AG09319 (cell line): Measurements from ENCODE around the gene CDADC1.

ENCODE experiments used
- DNase-seq: peaks from one replicate; pipeline ENCODE4 v3.0.0-alpha.2; 2010; ENCODE audit warnings: low read depth; ENCODE audit errors: extremely low read depth
- TF ChIP-seq, protein P1 (sequence below): IDR thresholded peaks from 2 replicates; pipeline ENCODE4 v1.5.1; 2011; ENCODE audit warnings: low read depth, mild to moderate bottlenecking, inconsistent platforms, low read length, moderate library complexity

Gene CDADC1

DNA sequence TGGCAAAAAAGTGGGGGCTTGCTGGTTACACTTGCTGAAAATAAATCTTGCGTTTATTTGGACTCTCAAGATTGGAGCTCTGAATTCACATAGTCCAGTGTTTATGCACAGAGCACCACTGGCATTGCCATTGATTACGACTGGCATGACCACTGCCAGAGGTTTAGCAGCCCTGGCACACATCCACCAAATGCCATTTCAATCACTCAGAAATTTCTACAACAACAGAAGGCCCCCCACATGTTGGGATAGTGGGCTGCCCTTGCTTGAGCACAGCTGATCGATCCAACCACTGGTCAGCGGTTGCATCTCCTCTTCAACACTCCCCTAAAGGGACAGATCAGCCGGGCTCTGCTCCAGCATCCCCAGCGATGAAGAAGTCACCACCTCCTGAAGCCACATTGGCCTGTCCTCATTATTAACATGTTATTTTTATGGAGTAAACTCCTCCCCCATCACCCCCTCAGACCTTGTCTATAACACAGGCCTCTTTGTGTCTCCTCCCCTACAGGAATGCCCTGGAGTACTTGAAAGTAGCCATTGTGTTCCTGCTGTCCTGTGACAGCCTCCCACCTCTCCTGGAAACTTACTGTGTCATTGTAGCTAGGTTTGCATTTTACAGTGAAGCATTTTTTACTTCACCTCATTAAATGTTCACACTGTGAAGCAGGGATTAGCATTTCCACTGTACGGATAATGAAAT, 51.3 kb downstream of the CDADC1 start:
- TF ChIP-seq, protein P1, sequence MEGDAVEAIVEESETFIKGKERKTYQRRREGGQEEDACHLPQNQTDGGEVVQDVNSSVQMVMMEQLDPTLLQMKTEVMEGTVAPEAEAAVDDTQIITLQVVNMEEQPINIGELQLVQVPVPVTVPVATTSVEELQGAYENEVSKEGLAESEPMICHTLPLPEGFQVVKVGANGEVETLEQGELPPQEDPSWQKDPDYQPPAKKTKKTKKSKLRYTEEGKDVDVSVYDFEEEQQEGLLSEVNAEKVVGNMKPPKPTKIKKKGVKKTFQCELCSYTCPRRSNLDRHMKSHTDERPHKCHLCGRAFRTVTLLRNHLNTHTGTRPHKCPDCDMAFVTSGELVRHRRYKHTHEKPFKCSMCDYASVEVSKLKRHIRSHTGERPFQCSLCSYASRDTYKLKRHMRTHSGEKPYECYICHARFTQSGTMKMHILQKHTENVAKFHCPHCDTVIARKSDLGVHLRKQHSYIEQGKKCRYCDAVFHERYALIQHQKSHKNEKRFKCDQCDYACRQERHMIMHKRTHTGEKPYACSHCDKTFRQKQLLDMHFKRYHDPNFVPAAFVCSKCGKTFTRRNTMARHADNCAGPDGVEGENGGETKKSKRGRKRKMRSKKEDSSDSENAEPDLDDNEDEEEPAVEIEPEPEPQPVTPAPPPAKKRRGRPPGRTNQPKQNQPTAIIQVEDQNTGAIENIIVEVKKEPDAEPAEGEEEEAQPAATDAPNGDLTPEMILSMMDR: no peak
- no peak for DNase-seq

DNA sequence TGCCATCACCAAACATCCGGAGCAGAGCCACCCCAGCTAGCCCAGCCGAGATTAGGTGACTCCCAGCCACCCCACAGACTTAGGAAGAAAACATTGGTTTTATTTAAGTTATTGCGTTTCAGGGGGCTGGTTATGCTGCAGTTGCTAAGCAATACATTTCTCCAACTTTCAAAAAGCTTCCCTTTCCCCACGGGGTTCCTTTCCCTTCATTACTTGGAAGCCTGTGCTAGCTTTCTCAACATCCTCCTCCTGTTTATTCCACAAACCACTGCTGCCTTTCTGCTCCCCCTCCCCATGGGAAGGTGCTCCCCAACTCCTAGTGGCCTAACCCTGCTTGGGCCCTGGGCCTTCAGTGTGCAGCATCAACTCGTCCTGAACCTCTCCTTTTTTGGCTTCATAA, 52.6 kb downstream of the CDADC1 start:
- DNase-seq: no peak
- TF ChIP-seq, protein P1: no peak

DNA sequence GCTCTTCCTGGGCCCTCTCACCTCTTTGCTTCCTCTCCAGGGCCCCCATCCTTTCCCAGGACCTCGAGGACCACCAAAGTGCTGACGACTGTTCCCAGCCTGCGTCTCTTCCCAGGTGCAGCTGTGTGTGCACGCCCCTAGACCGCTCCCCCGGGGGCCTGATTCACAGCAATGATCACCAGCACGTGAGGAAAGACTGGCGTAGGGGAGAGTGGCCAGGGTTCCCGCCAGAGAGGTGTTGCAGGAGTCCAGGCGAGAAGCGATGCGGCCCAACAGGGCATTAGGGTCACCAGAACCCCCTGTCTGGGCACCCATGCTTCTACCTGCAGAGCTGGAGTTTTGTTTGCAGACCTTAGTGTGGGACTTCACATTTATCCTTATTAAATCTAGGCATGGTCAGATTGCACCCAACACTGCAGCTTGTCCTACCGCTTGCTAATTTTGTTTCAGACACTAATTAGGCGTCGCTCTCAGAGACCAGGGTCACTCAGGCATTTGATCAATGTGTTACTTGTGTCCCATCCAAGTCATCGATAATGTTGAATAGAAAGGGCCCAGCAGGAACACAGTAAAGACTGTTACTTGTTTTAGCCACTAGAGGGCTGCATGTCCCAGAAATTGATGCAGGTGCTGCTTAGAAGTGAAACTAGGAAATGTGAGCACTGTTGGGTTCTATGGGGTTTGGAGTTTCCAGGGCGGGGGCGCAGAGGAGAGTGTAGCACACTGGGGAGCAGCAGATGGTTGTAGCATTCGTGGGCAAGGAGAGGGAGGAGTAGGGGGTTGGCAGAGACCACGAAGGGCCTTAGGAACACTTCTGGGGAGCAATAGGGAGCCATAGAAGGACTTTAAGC, 53.2 kb downstream of the CDADC1 start:
- TF ChIP-seq, protein P1: peak; percentile 82
- peak; percentile 40 for DNase-seq

DNA sequence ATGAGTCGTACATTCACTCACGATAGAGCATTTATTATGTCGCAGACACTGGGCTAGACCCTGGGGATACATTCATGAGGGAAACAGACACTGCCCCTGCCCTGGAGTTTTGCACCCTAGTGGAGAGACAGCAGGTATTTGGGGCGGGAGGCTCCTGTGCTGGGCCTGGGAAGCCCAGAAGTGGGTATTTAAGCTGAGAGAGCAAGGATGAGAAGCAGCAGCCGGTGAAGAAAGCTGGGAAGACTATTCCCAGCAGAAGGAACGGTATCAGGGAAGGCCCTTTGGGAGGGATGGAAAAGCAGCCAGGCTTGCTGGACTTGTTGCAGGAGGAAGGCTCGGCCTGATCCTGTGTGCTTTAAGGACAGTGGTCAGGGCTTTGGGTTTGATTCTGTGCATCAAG, 54.5 kb downstream of the CDADC1 start:
- no peak for DNase-seq
- TF ChIP-seq, protein P1: no peak

DNA sequence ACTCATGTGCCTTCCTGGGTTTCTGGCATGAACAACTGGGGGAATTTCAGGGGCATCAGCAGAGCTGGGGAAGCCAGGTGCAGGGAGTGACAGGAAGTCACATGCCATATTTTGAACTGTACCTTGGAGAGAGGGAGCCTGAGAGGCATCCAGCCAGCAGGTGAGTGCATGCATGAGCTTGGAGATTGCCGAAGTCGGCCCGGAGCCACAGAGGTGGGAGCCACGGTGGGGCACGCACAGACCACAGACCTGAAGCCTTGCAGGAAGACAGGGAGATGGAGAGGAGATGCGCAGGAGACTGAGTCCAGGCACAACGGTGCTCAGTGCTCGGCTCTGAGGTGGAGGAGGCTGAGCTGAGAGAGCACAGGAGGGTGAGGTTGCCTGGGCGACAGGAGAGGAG, 55.1 kb downstream of the CDADC1 start:
- no peak for DNase-seq
- TF ChIP-seq, protein P1: no peak

DNA sequence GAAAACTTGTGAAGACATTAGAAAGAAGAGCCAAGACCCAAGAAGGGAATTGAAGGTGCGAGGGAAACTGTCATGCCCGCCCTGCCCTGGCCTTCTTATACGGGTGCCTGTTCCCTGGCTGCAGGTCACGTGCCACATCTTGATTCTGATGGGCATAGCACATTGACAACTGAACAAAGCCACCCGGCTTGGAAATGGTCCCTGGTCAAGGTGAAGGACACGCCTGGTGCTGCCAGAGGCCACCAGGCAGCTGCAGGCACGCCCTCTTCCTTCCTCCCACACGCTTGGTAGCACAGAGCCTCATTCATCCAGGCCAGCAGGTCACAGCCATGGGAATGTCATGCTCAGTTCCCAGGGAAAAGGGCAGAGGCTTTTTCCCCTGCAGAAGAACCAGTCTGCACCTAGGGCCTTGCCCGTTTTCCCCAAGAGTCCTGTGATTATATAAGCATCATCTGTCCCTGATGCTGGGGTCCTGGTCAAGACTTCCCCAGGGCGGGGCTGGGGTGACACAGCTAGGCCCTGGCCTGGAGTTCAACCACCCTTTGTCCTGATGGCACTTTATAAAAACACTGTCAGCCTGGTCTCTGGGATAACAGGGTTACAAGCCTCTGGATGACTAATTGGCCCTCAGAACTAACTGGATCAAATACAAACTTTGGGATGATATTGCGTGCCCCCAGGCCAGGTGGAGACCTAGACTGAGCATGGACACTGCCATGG, 56.0 kb downstream of the CDADC1 start:
- TF ChIP-seq, protein P1: no peak
- no peak for DNase-seq

DNA sequence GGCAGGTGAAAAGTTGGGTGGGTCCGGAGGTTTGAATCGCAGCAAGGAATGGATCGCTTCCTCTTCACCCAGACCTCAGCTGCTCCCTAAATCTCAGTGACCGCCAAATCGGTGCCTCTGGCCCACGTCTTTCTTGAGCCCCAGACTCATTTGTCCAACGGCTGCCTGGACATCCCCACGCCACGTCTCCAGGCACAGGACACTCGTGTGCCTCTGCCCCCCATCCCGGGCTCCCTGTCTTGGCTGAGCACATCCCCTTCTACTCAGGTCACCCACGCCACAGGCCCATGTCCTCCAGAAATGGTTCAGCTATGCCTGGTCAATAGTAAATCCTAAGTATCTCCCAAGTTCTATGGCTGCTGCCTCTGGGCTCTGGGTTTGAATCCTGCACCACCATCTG, 56.6 kb downstream of the CDADC1 start:
- no peak for DNase-seq
- TF ChIP-seq, protein P1: no peak
